NT2/D1 (cell line): ENCODE measurements around the gene TBC1D19.

Experiments
- DNase-seq: peaks from one replicate; pipeline ENCODE4 v3.0.0-alpha.2; 2011; ENCODE audit warnings: low read depth, low spot score
- H3K27me3 ChIP-seq: 2 replicates; pipeline ENCODE4 v1.6.0; 2011; ENCODE audit warnings: mild to moderate bottlenecking; ENCODE audit not compliant: insufficient read length, insufficient read depth
- H3K36me3 ChIP-seq: 2 replicates; pipeline ENCODE4 v1.6.1; 2011; ENCODE audit warnings: mild to moderate bottlenecking, low read length, mixed read lengths; ENCODE audit not compliant: insufficient read depth, insufficient read length
- H3K4me1 ChIP-seq: 2 replicates; pipeline ENCODE4 v1.5.1; 2011; ENCODE audit not compliant: insufficient read depth, insufficient read length
- H3K4me3 ChIP-seq: 2 replicates; pipeline ENCODE4 v1.5.1; 2011; ENCODE audit warnings: low read depth; ENCODE audit not compliant: insufficient read length
- H3K9ac ChIP-seq: 2 replicates; pipeline ENCODE4 v1.6.0; 2011; ENCODE audit warnings: low read depth; ENCODE audit not compliant: insufficient read length
- H3K9me3 ChIP-seq: 2 replicates; pipeline ENCODE4 v1.5.1; 2011; ENCODE audit warnings: mild to moderate bottlenecking, low read length; ENCODE audit not compliant: insufficient read depth
- SUZ12 ChIP-seq: IDR thresholded peaks from 2 replicates; pipeline ENCODE4 v1.6.1; 2011; ENCODE audit not compliant: insufficient read length, insufficient read depth; ENCODE audit errors: extremely low read depth
- YY1 ChIP-seq: IDR thresholded peaks from 2 replicates; pipeline ENCODE4 v1.6.1; 2011; ENCODE audit not compliant: insufficient read length, insufficient read depth
- ZNF274 ChIP-seq: IDR thresholded peaks from 2 replicates; pipeline ENCODE4 v1.6.1; 2011; ENCODE audit warnings: mild to moderate bottlenecking, low read depth, low read length

Gene TBC1D19

DNA sequence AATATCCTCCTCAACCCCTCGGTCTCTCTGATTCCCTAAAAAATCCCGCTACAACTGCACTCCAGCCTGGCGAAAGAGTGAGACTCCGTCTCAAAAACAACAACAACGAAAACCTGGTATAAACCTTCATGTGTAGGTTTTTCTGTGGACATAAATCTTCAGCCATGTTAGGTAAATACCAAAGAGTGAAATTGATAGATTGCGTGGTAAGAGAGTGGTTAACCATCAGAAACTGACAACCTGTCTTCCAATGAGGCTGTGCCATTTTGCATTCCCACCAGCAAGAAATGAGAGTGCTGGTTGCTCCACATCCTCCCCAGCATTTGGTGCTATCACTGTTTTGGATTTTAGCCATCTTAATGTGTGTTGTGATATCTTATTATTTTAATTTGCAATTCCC lies 10.9 kb downstream of the TBC1D19 start:
- DNase-seq, result no peak
- H3K4me3 ChIP-seq, result no peak overlapping the region
- H3K36me3 ChIP-seq, result no peaks in the 10 kb centered on the region
- no peaks in the 10 kb centered on the region for H3K9me3 ChIP-seq
- H3K4me1 ChIP-seq, result no peaks in the 10 kb centered on the region
- H3K27me3 ChIP-seq, result no peaks in the 10 kb centered on the region
- TF ChIP-seq ZNF274 (no peak), YY1 (no peak), SUZ12 (no peak)
- no peak overlapping the region for H3K9ac ChIP-seq

DNA sequence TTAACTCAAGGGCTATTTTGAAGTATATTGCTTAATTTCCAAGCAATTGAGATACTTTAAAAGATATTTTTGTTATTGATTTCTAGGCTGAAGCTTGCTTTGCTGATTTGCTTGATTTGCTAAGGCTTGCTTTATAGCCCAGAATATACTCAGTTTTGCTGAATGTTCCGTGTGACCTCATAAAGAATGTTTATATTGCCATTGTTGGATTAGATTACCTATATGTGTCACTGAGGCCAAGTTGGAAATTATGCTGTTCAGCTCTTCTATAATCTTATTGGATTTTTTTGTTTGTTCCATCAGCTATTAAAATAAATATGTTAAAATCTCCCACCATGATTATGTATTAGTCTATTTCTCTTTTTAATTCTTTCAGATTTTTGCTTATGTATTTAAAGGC lies 13.0 kb downstream of the TBC1D19 start:
- Histone ChIP-seq H3K36me3 (no peaks in the 10 kb centered on the region), H3K4me1 (no peaks in the 10 kb centered on the region), H3K4me3 (no peak overlapping the region), H3K9me3 (no peaks in the 10 kb centered on the region), H3K9ac (no peak overlapping the region), H3K27me3 (no peaks in the 10 kb centered on the region)
- DNase-seq, result no peak
- no peak for TF ChIP-seq YY1
- TF ChIP-seq ZNF274, result no peak
- TF ChIP-seq SUZ12, result no peak

DNA sequence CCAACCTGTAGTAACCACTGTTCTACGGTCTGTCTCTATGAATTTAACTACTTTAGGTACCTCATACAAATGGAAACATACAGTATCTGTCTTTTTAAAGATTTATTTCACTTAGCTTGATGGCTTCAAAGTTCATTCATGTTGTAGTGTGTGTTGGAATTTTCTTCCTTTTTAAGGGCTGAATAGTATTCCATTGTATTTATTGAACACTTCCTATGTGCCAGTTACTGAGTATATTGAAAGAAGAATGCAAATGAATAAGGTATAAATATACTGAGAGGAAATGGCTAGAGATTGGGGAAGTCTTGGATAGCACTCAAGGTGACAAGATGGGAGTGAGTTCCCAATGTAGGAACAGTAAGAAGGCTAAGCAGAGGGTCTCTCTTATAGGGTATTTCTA lies 17.3 kb downstream of the TBC1D19 start:
- H3K4me3 ChIP-seq, result no peak overlapping the region
- TF ChIP-seq ZNF274 (no peak), YY1 (no peak), SUZ12 (no peak)
- no peaks in the 10 kb centered on the region for H3K36me3 ChIP-seq
- H3K4me1 ChIP-seq, result no peaks in the 10 kb centered on the region
- H3K9me3 ChIP-seq, result no peaks in the 10 kb centered on the region
- no peak overlapping the region for H3K9ac ChIP-seq
- DNase-seq, result no peak
- H3K27me3 ChIP-seq, result no peaks in the 10 kb centered on the region

DNA sequence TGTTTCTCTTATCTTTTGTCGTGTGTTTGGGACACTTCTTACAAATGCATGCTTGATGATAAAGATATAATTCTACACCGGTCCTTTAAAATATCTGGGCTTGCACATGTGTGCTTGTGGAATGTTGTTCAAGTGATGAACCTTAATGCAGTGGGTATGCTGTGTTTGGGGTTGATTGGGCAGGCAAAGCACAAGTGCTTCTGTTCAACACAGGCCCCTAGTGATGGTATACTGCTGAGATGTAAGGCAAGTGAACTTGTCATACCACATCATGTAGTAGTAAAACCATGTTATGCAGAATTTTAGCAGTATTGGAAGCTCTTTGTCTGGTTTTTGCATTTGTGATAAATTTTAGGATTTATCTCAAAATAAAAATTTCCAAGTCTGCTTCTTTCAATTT lies 23.9 kb downstream of the TBC1D19 start:
- H3K27me3 ChIP-seq, result no peaks in the 10 kb centered on the region
- H3K4me3 ChIP-seq, result no peak overlapping the region
- no peaks in the 10 kb centered on the region for H3K9me3 ChIP-seq
- H3K4me1 ChIP-seq, result no peaks in the 10 kb centered on the region
- no peaks in the 10 kb centered on the region for H3K36me3 ChIP-seq
- DNase-seq, result no peak
- TF ChIP-seq ZNF274 (no peak), YY1 (no peak), SUZ12 (no peak)
- no peak overlapping the region for H3K9ac ChIP-seq

DNA sequence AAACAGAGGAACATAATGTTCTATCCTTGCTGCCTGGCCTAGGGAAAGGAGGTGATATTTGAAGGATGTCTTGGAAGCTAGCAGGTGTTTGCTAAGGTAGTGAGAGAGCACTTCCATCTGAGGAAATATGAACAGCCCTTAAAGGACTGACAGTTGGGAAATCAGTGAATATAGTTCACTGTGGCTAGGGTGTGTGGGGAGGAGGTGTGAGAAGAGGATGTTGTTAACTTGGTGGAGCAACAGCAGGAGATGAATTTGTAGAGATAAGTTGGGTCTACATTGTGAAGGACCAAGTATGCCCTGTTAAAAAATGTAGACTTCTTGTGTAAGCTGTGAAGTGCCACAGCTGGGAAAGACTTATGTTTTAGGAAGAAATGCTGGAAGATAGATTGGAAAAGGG lies 25.5 kb downstream of the TBC1D19 start:
- Histone ChIP-seq H3K4me1 (no peaks in the 10 kb centered on the region), H3K4me3 (no peak overlapping the region), H3K36me3 (no peaks in the 10 kb centered on the region), H3K9ac (no peak overlapping the region), H3K27me3 (no peaks in the 10 kb centered on the region), H3K9me3 (no peaks in the 10 kb centered on the region)
- TF ChIP-seq ZNF274 (no peak), YY1 (no peak), SUZ12 (no peak)
- no peak for DNase-seq

DNA sequence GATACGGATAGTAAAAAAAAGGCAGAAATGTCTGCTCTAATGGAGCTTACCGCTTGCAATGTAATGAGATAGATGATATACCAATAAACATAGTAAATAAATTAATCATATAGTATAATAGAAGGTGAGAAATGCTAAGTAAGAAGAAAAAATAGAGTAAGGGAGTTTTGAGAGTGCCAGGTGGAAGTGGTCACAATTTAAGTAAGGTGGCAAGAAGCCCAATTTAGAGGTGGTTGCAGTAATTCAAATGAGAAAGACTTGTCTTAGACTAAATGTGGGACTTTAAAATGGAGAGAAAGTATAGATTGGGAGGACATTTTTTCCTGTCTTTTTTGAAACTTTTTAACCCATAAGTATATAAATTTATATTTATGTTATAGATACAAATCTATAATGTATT lies 26.0 kb downstream of the TBC1D19 start:
- TF ChIP-seq YY1, result no peak
- TF ChIP-seq SUZ12, result no peak
- TF ChIP-seq ZNF274, result no peak
- Histone ChIP-seq H3K36me3 (no peaks in the 10 kb centered on the region), H3K9me3 (no peaks in the 10 kb centered on the region), H3K9ac (no peak overlapping the region), H3K4me3 (no peak overlapping the region), H3K4me1 (no peaks in the 10 kb centered on the region), H3K27me3 (no peaks in the 10 kb centered on the region)
- DNase-seq, result no peak

DNA sequence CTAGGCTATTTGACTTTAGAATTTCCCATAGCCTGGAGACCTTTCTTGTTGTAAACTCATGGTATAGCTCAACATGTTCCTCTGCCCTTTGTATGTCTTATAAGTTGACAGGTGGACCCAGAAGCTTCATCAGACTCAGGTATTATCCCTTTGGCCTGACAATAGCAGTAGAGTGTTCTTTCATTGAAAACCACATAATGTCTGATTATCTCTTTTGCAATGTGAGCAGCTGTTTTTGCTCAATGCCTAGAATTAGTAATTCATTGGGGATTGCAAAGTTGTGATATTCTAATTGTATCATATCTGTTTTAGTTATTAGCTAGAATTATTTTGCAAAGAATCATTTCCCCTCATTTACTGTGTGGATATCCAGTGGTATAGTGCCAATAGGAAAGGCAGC lies 27.5 kb downstream of the TBC1D19 start:
- Histone ChIP-seq H3K27me3 (no peaks in the 10 kb centered on the region), H3K9me3 (no peaks in the 10 kb centered on the region), H3K4me3 (no peak overlapping the region), H3K4me1 (no peaks in the 10 kb centered on the region), H3K9ac (no peak overlapping the region), H3K36me3 (no peaks in the 10 kb centered on the region)
- TF ChIP-seq ZNF274, result no peak
- TF ChIP-seq SUZ12, result no peak
- TF ChIP-seq YY1, result no peak
- no peak for DNase-seq

DNA sequence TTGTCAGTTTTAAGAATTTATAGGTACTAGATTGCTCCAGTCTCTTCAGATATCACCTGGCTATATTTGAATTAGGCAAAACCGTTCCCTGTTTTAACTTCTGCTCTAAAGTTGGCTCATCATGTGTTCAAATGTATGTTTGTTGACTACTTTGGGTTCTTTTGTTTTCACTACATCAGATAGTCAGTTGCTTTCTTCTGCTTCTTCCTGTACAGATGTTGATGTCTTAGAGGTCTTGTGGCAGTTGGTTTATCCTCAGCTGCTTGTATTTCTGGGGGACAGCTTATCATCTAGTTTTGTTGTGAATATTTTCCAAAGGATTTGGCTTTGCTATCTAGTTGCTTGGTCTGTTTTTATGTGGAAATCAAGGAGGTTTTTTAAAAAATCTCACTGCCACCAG lies 28.0 kb downstream of the TBC1D19 start:
- TF ChIP-seq SUZ12 (no peak), YY1 (no peak), ZNF274 (no peak)
- no peak for DNase-seq

More for the DNA sequence above, 28.0 kb downstream of the TBC1D19 start:
- Histone ChIP-seq H3K36me3 (no peaks in the 10 kb centered on the region), H3K4me3 (no peak overlapping the region), H3K9ac (no peak overlapping the region), H3K27me3 (no peaks in the 10 kb centered on the region), H3K9me3 (no peaks in the 10 kb centered on the region), H3K4me1 (no peaks in the 10 kb centered on the region)
